ENCODE data around the gene WWP2.
"Not testable (repeated sequence)": the region's sequence is repeated elsewhere in the genome, so short reads cannot be mapped to it uniquely, and the experiment has no call there.

The WWP2 gene

GRCh38 chr16:69931631-69932030, 169.5 kb downstream of the WWP2 start:
- DNase-seq, result no peak

DNA sequence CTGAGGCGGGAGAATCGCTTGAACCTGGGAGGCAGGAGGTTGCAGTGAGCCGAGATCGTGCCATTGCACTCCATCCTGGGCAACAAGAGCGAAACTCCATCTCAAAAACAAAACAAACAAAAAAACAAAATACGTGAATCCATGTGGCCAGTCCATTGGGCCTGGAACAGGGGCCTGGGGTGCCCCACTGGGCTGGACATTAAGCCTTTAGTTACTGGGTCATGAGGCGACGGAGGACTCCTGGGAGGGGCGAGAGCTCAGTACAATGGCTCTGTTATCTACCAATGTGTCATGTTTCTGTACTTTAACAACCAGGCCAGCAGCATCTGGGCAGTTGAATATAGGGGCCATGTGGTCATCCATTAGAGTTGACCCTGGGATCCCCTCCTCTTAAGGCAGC, 170.1 kb downstream of the WWP2 start:
- DNase-seq, result no peak

- DNase-seq, result no peak
Observed at GRCh38 chr16:69932691-69933392, 170.7 kb downstream of the WWP2 start.

GRCh38 chr16:69934044-69934443, 171.9 kb downstream of the WWP2 start:
- DNase-seq, result no peak

- DNase-seq, result no peak
Observed at GRCh38 chr16:69934751-69935150, 172.6 kb downstream of the WWP2 start.

DNA sequence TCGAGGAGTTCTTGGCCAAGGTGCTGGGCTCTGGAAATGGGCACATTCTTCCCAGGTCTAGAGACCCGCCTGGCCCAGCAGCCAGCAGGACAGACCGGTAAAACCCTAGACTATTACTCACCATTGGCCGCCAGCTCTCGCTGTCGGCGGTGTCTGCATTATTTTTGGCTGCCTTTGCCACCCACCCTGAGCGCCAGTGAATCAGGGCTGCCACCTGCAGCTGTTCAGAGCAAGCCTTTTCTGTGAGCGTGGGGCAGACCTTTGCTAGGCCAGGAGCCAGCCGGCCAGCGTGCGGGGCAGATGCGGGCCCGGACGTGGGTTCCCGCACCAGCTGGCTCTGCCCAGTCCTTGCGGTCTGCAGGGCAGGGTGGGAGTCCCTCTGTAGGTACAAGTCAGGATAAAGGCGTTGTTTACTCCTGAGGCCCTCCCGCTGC, 173.2 kb downstream of the WWP2 start:
- DNase-seq, result no peak

DNA sequence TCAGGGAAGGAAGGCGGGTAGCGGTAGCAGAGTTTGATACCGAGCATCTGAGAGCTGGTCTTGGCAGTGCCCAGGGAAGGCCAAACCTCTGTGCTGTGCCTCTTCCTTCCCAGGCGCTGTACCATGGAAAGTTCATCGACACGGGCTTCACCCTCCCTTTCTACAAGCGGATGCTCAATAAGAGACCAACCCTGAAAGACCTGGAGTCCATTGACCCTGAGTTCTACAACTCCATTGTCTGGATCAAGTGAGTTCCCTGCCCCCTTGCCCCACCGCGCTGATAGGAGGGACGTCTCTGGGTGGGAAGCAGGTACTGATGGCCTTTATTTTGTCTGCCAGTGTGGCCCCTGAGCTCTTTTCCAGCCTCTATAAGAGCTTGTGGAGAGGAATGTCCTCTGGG, 173.6 kb downstream of the WWP2 start:
- no peak for DNase-seq

GRCh38 chr16:69936252-69936651, 174.1 kb downstream of the WWP2 start:
- no peak for DNase-seq

DNA sequence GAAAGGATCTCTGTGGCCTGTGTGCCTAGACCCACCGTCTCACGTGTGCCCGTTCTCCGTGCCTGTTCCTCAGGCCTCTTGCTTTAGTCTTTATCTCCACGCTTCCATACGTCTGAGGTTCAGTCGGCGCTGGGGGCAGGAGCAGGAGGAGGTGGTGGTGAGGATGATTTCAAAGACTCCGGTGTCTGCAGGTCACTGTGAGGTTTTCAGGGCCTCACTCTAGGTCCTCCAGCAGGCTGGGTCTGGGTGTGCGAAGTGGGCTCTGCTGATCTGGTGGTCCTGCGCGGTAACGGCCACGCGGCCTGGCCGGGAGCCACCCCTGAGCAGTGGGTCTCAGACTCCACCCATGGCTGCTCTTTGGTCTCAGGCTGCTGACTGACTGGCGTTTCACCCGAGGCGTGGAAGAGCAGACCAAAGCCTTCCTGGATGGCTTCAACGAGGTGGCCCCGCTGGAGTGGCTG, 174.6 kb downstream of the WWP2 start:
- DNase-seq, result no peak

- no peak for DNase-seq
Observed at GRCh38 chr16:69937465-69937951, 175.4 kb downstream of the WWP2 start.

DNA sequence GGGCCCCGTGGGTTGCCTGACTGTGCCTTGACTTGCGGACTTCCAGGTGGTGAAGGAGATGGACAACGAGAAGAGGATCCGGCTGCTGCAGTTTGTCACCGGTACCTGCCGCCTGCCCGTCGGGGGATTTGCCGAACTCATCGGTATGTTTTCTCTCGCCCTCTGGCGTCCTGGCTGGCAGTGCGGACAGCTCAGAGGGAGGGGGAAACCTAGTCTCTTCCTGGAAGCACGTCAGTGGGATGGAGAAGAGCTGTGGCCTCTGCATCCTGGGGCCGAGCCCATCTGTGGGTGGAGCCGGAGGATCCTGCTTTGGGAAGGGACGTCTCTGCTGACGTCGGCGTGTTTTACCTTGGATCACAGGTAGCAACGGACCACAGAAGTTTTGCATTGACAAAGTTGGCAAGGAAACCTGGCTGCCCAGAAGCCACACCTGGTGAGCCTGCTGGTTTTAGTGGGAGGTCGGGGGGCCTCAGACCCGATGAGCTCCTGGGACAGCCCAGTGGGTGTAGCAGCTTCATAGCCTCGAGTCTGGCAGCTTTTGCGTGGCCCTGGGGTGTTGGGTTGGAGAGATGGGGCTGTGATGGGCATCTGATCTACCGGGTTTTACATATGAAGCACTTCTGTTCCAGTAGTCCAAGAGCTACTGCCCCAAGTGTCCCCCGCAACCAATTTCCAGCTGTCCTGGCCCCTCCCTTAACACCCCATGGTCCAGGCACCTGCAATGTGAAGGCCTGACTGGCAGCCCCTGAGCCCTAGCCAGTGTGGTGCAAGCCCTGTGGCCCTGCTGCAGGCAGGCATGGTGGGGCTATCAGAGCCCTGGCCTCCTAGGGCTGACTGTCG, 177.1 kb downstream of the WWP2 start:
- DNase-seq, result no peak

GRCh38 chr16:69939821-69940585, 177.9 kb downstream of the WWP2 start:
- DNase-seq, result no peak

DNA sequence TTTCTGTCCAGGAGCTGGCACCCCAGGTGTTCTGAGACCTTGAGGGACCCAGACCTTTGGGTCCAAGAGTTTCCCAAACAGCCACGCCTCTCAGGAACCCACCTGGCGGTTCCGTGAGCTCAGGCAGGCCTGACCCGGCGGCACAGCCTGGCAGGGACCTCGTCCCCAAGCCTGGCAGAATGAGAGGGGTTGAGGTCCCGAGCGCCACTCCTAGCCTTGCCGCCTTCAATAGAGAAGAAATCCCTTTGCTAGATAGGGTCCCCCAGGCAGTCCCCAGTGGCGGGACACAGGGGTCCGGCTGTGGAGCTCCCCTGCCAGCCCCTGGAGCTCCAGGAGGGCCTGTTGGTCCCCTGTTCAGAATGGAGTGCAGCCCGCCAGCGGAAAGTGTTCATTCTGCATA, 178.5 kb downstream of the WWP2 start:
- no peak for DNase-seq

DNA sequence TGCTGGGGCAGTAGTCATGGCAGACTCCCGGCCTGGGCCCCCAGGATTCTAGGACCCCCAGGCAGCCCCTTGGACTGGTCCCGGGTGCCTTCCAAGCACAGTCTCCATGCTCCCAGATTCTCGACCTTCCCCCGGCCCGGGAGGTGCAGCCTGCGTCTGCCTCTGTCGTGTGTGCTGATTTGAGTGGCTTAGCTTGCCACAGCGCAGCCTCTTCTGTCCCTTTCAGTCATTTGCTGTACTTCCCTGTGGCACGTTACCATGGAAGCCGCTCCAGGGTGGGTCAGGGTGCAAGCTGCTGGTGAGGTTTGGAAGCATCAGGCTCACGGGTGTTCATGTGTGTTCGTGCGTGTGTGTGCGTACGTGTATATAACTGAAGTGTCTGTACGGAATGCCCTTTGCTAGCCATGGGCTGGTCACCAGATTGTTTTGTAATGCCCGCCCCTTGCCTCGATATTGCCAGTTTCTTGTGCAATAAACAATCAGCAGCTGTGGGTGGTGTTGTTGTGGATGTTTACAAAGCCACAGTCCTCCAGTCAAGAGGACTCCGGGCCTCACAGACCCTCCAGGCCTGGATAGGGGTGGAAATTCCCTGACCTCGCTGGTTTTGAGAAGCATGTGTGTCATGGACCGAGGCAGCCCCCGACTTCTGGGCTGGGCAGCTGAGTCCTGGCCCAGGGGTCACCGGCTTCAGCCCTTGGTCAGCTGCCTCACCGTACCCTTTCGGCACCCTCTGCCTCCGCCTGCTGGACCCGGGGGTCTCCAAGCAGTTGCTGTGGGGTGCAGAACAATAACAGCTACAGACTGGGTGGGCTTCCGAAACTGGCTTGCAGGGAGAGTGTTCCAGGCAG, 179.3 kb downstream of the WWP2 start:
- no peak for DNase-seq

DNA sequence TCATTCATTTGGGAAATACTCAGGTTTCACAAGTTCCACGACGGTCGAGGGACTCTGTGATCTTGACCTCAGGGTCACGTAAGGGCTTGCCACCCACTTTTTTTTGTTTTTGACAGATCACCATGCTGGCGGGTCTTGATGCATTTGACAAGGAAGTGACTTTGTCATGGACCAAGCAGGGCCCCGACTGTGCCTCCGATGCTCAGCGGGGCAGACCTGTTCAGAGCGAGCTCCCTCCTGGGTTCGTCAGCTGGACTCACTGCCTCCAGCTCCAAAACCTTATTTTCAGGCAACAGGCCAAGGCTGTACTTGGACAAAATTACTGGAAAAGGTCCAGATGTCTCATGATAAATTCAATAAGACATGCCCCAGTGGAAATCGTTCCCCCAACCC, 180.0 kb downstream of the WWP2 start:
- no peak for DNase-seq

DNA sequence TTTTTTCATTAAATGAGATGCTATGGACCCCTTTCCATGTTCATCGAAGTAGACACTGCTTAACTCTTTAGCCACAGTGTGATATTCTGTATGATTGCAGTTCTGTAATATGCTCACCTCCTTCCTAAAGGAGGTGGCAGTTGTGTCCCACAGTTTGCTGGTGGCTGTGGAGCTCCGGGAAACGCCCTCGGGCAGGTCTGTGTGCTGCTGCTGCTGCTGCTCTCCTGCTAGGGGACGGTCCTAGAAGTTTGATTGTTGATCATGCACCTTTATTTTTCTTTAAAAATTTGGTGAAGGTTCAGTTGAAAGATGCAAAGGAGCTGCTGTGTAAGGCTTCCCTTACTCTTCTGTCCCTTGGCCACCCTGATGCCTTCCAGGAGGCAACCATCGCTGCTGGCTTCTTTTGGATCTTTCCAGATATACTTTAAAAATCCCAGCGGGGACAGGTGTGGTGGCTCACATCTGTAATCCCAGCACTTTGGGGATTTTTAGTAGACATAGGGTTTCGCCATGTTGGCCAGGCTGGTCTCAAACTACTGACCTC, 180.6 kb downstream of the WWP2 start:
- no peak for DNase-seq

GRCh38 chr16:69943241-69944036, 181.3 kb downstream of the WWP2 start:
- not testable (repeated sequence) for DNase-seq

GRCh38 chr16:69950411-69950810, 188.3 kb downstream of the WWP2 start:
- DNase-seq, result not testable (repeated sequence)

DNA sequence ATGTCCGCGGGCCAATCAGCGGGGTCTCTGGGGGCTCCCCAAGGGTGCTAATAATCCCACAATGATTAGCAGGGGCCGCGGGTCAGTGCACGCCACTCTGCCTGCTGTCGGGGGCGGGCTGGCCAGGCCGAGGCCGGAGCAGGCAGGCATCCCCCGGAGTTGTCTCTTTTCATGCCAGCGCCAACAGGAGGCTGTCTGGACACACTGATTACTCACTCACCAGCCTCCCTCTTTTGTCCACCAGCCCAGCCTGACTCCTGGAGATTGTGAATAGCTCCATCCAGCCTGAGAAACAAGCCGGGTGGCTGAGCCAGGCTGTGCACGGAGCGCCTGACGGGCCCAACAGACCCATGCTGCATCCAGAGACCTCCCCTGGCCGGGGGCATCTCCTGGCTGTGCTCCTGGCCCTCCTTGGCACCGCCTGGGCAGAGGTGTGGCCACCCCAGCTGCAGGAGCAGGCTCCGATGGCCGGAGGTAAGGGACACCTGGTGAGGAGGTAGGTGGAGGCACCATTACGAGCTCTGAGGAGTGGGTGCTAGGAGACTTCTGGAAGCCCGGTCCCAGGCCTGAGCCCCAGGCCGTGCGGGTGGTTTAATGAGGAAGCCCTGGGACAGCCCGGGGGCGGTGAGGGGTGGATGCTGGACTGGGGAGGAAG, 189.0 kb downstream of the WWP2 start, which contains the start of gene CLEC18A:
Gene CLEC18A (plus strand): TSS at position 318 of the 655 bp plus-strand sequence. CDS start 33 bp downstream, at position 351.
- not testable (repeated sequence) for DNase-seq

DNA sequence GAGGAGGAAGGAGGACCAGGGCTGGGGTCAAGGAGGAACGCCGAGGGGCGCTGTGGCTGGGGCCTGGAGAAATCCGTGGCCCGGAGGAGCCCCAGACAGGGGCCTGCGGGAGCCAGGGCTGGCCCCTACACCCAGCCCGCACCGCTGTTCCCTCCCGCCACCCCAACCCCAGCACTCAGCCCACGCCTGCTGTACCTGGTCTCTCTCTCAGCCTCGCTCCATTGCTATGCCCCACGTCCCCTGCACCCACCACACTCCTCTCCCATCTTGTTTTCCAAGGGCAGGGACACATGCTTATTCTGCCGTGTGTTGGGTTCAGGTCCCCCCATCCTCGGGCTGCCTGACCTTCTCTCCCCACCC, 189.5 kb downstream of the WWP2 start:
- not testable (repeated sequence) for DNase-seq
